Progenitor cell of endocrine pancreas (in vitro differentiated cells): ENCODE data around the gene BORCS6. TPM values are rescaled to one million over a fixed set of nuclear protein-coding genes. Genes with fewer than 3 reads are reported as not detected.

ENCODE experiments used
- DNase-seq: peaks from one replicate; pipeline ENCODE4 v3.0.0; 2021; ENCODE audit warnings: low spot score; ENCODE audit not compliant: unreplicated experiment
- H3K27ac Mint-ChIP-seq: 2 replicates; pipeline ENCODE4 v1.8.0; 2021; ENCODE audit warnings: mild to moderate bottlenecking, moderate library complexity, mixed read lengths
- H3K27me3 Mint-ChIP-seq: 2 replicates; pipeline ENCODE4 v1.8.0; 2021; ENCODE audit warnings: mixed read lengths
- H3K36me3 Mint-ChIP-seq: 2 replicates; pipeline ENCODE4 v1.8.0; 2022; ENCODE audit warnings: mixed read lengths; ENCODE audit not compliant: insufficient read depth
- H3K4me1 Mint-ChIP-seq: 2 replicates; pipeline ENCODE4 v1.8.0; 2021; ENCODE audit warnings: low read depth, mixed read lengths
- H3K4me3 Mint-ChIP-seq: 2 replicates; pipeline ENCODE4 v1.8.0; 2021; ENCODE audit warnings: low read depth, mild to moderate bottlenecking, moderate library complexity, mixed read lengths
- H3K9me3 Mint-ChIP-seq: 2 replicates; pipeline ENCODE4 v1.8.0; 2021; ENCODE audit warnings: low read depth, mixed read lengths
- CTCF ChIP-seq: fragments of 200-600 bp; sonication (generic); IDR thresholded peaks from one replicate; pipeline ENCODE4 v1.5.0; 2021; ENCODE audit warnings: antibody characterized with exemption, mild to moderate bottlenecking; ENCODE audit not compliant: unreplicated experiment
- total RNA-seq: library from RNA; stranded (reverse); gene quantifications from 2 replicates; pipeline ENCODE4 v1.2.1, GENCODE V29; 2021

The BORCS6 gene
- total RNA-seq, 1 donor from 2014 or later, result 5.2 TPM

- no peaks in the 10 kb centered on the region for H3K27me3 Mint-ChIP-seq
- no peaks in the 10 kb centered on the region for H3K9me3 Mint-ChIP-seq
- TF ChIP-seq CTCF, result no peak
- peak overlapping the region; percentile 90 for H3K4me3 Mint-ChIP-seq
- H3K27ac Mint-ChIP-seq, result peak overlapping the region; percentile 98
- H3K4me1 Mint-ChIP-seq, result peaks cover 20% of the 10 kb centered on the region
- no peak for DNase-seq
- peaks cover 3% of the 10 kb centered on the region for H3K36me3 Mint-ChIP-seq
Observed at GRCh38 chr17:8163978-8164814, 25.8 kb downstream of the BORCS6 start.

- Mint-ChIP-seq H3K9me3 (no peaks in the 10 kb centered on the region), H3K4me3 (peak overlapping the region; percentile 90), H3K27me3 (no peaks in the 10 kb centered on the region), H3K27ac (peak overlapping the region; percentile 98), H3K4me1 (peaks cover 20% of the 10 kb centered on the region), H3K36me3 (peaks cover 9% of the 10 kb centered on the region)
- no peak for TF ChIP-seq CTCF
- no peak for DNase-seq
Observed at GRCh38 chr17:8162997-8163977, 26.7 kb downstream of the BORCS6 start.

- peak within 1 kb of the TSS; percentile 98 for H3K27ac Mint-ChIP-seq
- H3K4me3 Mint-ChIP-seq, result peak within 1 kb of the TSS; percentile 90
- no peak for TF ChIP-seq CTCF
- no peaks in the 10 kb centered on the region for H3K27me3 Mint-ChIP-seq
- H3K36me3 Mint-ChIP-seq, result peaks cover 9% of the 10 kb centered on the region
- DNase-seq, result peak; percentile 73
- no peaks in the 10 kb centered on the region for H3K9me3 Mint-ChIP-seq
- peaks cover 20% of the 10 kb centered on the region for H3K4me1 Mint-ChIP-seq
Observed at GRCh38 chr17:8162233-8162996, 27.6 kb downstream of the BORCS6 start, which contains the start of gene VAMP2. Gene VAMP2 (minus strand): TSS chr17:8162948. CDS start chr17:8162879, 69 bp downstream.

GRCh38 chr17:8161289-8162232 lies 28.4 kb downstream of the BORCS6 start:
- peak overlapping the region; percentile 79 for H3K4me3 Mint-ChIP-seq
- H3K27ac Mint-ChIP-seq, result peak overlapping the region; percentile 86
- H3K4me1 Mint-ChIP-seq, result peaks cover 20% of the 10 kb centered on the region
- H3K27me3 Mint-ChIP-seq, result no peaks in the 10 kb centered on the region
- peaks cover 9% of the 10 kb centered on the region for H3K36me3 Mint-ChIP-seq
- no peak for DNase-seq
- TF ChIP-seq CTCF, result no peak
- no peaks in the 10 kb centered on the region for H3K9me3 Mint-ChIP-seq
